ENCODE data around the gene ST7.
"Not testable (repeated sequence)": the region's sequence is repeated elsewhere in the genome, so short reads cannot be mapped to it uniquely, and the experiment has no call there.

The ST7 gene

GRCh38 chr7:117212969-117213877 is 259.9 kb downstream of the ST7 start:
- in situ Hi-C loops (cut with MboI; ENCODE audit: low sequenced_read_pairs) = no loop called here

GRCh38 chr7:117216010-117216409 is 262.7 kb downstream of the ST7 start:
- in situ Hi-C loops (cut with MboI; ENCODE audit: low sequenced_read_pairs) = no loop called here

- in situ Hi-C loops (cut with MboI; ENCODE audit: low sequenced_read_pairs) = no loop called here
These were observed 263.3 kb downstream of the ST7 start for GRCh38 chr7:117216436-117217069.

- in situ Hi-C loops (cut with MboI; ENCODE audit: low sequenced_read_pairs) = no loop called here
These were observed 264.1 kb downstream of the ST7 start for GRCh38 chr7:117217106-117218035.

GRCh38 chr7:117218700-117219099 is 265.4 kb downstream of the ST7 start:
- in situ Hi-C loops (cut with MboI; ENCODE audit: low sequenced_read_pairs) = no loop called here

GRCh38 chr7:117219485-117219884 is 266.2 kb downstream of the ST7 start:
- in situ Hi-C loops (cut with MboI; ENCODE audit: low sequenced_read_pairs) = no loop called here

GRCh38 chr7:117220836-117221235 is 267.5 kb downstream of the ST7 start:
- in situ Hi-C loops (cut with MboI; ENCODE audit: low sequenced_read_pairs) = no loop called here

- in situ Hi-C loops (cut with MboI; ENCODE audit: low sequenced_read_pairs) = no loop called here
These were observed 272.2 kb downstream of the ST7 start for GRCh38 chr7:117225536-117225935.

- in situ Hi-C loops (cut with MboI; ENCODE audit: low sequenced_read_pairs) = no loop called here
These were observed 273.8 kb downstream of the ST7 start for GRCh38 chr7:117227091-117227490.

GRCh38 chr7:117229350-117229749 is 276.0 kb downstream of the ST7 start:
- in situ Hi-C loops (cut with MboI; ENCODE audit: low sequenced_read_pairs) = no loop called here

- in situ Hi-C loops (cut with MboI; ENCODE audit: low sequenced_read_pairs) = no loop called here
These were observed 277.2 kb downstream of the ST7 start for GRCh38 chr7:117230276-117231046.

GRCh38 chr7:117231047-117231359 is 277.7 kb downstream of the ST7 start:
- in situ Hi-C loops (cut with MboI; ENCODE audit: low sequenced_read_pairs) = no loop called here

GRCh38 chr7:117237646-117238045 is 284.3 kb downstream of the ST7 start:
- in situ Hi-C loops (cut with MboI; ENCODE audit: low sequenced_read_pairs) = no loop called here

GRCh38 chr7:117238472-117238871 is 285.2 kb downstream of the ST7 start:
- in situ Hi-C loops (cut with MboI; ENCODE audit: low sequenced_read_pairs) = no loop called here

- in situ Hi-C loops (cut with MboI; ENCODE audit: low sequenced_read_pairs) = no loop called here
These were observed 285.6 kb downstream of the ST7 start for GRCh38 chr7:117238937-117239336.

- in situ Hi-C loops (cut with MboI; ENCODE audit: low sequenced_read_pairs) = no loop called here
These were observed 287.8 kb downstream of the ST7 start for GRCh38 chr7:117241088-117241487.

GRCh38 chr7:117243390-117243789 is 290.1 kb downstream of the ST7 start:
- in situ Hi-C loops (cut with MboI; ENCODE audit: low sequenced_read_pairs) = no loop called here

- in situ Hi-C loops (cut with MboI; ENCODE audit: low sequenced_read_pairs) = not testable (repeated sequence)
These were observed 292.4 kb downstream of the ST7 start for GRCh38 chr7:117245703-117246102.

GRCh38 chr7:117247809-117248208 is 294.5 kb downstream of the ST7 start:
- in situ Hi-C loops (cut with MboI; ENCODE audit: low sequenced_read_pairs) = no loop called here

GRCh38 chr7:117248829-117249228 is 295.5 kb downstream of the ST7 start:
- in situ Hi-C loops (cut with MboI; ENCODE audit: low sequenced_read_pairs) = no loop called here

- in situ Hi-C loops (cut with MboI; ENCODE audit: low sequenced_read_pairs) = no loop called here
These were observed 296.4 kb downstream of the ST7 start for GRCh38 chr7:117249696-117250095.
